Measurements from ENCODE around the gene BMP15.

Gene BMP15

DNA sequence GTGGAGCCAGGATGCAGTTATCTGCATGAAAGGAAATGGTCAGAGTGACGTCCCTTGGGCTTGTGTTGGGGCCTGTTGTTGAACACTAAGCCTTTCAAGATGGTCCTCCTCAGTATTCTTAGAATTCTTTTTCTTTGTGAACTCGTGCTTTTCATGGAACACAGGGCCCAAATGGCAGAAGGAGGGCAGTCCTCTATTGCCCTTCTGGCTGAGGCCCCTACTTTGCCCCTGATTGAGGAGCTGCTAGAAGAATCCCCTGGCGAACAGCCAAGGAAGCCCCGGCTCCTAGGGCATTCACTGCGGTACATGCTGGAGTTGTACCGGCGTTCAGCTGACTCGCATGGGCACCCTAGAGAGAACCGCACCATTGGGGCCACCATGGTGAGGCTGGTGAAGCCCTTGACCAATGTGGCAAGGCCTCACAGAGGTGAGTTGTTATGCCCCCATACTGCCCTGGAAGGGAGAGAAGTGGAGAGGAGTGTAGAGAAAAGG lies at the start of gene BMP15:
BMP15 (plus strand) TSS at position 51 of the 492 bp plus-strand sequence; CDS start at position 100, 49 bp downstream.
- DNase-seq, result no peak

DNA sequence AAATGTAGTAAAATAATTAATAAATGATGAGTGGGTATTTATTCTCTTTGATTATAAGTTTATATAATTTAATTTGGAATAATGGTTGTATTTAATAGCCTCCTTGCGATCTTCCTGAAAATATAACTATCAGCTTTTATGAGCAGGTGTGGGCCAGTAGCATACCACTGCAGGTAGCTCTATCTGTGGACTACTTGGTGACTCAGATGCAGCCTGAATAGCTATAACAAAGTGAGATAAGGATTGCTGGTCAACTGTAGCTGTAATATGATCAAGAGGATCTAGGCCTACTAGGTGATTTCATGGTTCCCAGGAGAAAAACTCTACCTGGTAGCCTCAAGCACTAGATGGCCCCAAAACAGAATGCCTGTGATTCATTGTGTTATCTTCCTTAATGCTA lies 47.1 kb upstream of the BMP15 start:
- no peak for DNase-seq

DNA sequence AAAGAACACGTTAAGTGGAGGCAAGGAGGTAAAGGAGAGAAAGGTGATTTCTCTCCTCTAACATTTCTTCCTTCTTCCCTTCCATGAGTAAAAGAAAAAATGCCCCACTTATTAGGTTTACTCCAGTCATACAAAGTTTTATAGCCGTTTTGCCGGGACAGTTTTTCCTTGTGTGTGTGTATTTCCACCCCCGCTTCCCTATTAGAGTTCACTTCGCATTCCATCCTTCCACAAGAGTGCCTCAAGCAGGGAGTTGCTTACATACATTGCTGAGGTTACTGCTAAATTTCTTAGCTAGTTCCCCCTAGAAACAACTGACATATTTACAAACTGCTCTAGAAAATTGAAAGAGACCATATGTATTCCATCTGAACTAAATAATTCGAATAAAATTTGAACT lies 45.2 kb upstream of the BMP15 start:
- no peak for DNase-seq

DNA sequence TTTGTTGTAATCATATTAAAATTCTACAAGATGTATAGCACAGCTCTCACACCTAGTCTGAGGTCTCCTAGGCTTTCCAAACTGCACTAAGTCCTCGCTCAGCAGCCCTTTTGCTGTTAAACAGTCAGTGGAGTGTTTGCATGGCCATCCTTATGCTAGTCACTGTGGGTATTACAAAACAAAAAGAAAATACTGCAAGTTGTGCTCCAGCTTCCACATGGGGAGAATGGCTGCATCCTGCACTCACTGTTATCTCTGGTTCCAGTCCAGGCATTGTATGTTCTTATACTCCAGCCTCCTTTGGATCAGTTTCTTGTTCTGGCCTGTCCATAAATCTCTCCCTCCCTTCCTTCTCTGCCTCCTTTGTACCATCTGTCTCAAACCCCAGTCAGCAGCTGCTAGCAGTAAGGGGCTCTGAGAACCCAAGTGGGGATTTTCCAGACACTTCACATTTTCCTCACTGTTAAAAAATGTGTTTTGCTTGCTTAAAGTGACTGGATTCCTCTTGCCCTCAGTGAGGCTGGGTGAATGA lies 38.5 kb upstream of the BMP15 start:
- DNase-seq, result no peak

DNA sequence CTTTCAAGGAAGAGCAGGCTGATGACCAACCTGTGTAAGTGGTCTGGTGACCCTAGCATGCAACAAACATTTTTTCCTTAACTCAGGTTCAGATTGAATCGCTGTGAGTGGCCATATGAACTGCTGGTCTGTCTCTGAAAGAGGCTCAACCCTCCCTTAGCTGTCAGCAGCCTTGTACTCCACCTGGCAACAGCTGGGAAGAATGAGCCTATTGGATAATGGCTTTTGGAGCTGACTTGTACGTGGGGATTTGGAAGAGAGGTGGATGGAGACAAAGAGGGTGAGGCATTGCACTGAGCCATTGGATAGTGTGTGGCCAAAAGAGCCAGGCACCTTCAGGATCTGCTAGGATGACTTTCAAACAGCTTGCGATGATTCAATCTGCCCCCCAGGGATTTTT lies 35.7 kb upstream of the BMP15 start:
- no peak for DNase-seq

DNA sequence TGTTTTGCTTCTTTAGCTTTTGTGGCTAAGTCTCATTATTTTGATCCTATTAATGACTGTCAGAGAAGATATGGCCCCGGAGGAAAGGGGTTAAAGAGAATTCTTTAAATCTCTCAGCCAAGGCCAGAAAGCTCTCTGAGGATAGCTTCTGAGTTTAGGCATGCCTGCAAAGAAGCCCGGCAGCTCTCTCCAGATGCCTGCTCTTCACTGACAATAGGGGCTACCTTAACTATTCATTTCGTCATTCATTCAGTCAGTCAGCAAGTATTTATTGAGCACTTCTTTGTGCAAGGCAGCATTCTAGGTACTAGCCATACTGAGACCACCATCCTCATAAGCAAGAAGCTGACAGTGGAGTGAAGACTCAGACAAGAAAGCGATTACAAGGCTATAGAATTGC lies 34.0 kb upstream of the BMP15 start:
- no peak for DNase-seq

DNA sequence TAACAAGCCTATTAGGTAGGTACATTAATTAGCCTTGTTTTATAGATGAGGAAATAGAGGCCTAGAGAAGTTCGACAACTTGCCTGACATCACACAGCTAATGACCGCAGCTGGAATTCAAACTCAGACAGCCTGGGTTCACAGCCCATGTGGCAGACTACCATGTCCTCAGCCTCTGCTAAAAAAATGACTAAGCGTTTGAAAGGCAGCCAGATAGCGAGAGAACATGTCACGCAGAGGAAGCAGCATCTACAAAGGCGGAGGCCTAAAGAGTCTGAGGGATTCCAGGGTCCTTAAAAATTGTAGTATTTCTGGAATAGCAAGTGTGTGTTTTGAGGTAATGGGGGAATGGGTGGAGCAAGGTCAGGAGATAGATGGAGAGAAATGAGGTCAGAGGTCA lies 33.2 kb upstream of the BMP15 start:
- DNase-seq, result no peak

DNA sequence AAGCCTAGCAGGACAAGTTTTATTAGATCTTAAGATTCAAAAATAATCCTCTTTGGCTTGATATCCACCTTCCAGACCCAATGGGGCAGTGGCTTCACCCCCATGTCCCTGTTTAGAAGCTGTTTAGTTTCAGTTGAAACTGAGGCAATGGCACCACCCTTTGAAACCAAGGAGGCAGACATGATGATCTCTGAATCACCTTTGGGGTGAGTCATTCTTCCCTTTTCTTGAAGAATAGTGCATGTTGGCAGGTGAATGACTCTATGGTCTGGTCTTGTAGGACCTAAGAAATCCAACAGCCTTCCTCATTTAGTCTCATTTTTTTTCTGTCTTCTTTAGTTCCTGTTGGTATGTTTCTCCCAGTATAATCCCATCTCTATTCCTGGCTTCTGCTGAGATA lies 29.5 kb upstream of the BMP15 start:
- no peak for DNase-seq

DNA sequence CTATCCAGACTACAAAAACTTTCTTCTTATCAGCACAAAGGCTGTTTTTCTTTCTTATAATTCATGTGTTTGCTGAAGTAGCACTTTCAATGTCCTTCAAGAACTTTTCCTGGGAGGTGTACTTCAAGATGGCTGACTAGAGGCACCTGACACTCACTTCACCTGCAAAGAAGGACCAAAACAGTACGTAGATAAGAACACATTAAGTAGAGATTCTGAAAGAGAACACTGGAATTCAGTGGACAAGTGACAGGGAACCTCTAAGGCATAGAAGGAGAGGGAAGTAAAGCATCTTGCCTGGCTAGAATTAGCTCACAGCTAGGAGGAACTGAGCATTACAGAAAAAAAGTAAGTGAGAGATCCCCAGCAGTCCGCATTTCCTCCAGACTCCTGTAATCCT lies 21.7 kb upstream of the BMP15 start:
- no peak for DNase-seq

DNA sequence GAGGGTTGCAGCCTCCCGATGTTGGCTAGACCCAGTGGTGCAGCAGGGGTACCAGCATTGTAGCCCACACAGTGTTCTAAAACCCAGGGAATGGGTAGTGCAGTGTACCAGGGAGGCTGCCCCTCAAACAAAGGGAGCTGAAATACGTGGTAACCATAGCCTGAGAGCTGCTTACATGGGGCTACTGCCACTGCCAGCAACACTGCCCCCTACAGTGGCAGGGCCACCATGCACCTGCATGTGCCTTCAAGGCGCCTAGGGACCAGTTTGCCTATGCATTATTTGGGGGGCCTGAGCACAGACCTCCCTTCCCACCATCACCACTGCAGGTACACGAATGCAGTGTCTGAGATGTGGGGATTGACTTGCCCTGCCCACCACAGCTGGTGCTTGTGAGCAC lies 21.0 kb upstream of the BMP15 start:
- DNase-seq, result no peak

DNA sequence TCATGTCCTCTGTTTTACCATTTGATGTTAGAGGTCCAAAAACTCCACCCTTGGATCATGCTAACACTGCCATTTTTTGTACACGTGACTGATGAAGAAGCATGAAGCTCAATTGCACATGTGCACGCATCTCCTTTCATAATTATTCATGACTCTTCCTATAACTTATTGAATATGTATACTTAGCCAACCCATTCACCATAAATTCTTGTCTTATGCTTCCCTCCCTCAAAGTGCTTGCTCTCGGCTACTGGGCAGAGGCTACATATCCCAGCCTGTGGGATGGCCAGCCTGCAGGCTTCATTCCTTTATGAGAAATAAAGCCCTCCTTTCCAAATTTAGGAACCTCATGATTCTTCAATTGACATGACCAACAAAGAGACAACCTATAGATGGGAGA lies 17.5 kb upstream of the BMP15 start:
- no peak for DNase-seq

DNA sequence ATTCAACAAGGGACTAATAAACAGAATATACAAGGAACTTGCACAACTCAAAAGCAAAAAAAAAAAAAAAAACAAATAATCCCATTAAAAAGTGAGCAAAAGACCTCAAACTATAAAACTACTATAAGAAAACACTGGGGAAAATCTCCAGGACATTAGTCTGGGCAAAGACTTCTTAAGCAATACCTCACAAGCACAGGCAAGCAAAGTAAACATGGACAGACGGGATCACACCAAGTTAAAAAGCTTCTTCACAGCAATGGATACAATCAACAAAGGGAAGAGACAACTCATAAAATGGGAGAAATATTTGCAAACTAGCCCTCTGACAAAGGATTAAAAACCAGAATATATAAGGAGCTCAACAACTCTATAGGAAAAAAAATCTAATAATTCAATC lies 17.1 kb upstream of the BMP15 start:
- DNase-seq, result no peak

DNA sequence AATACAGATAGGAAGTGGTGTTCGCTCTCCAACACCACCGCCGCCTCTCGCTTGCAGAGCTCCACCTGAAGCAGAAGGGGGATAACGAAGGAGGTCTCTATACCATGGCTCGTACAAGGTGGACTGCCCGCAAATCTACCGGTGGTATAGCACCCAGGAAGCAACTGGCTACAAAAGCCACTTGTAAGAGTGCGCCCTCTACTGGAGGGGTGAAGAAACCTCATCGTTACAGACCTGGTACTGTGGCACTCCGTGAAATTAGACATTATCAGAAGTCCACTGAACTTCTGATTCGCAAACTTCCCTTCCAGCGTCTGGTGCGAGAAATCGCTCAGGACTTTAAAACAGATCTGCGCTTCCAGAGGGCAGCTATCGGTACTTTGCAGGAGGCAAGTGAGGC lies 5.2 kb upstream of the BMP15 start:
- DNase-seq, result peak; percentile 23

DNA sequence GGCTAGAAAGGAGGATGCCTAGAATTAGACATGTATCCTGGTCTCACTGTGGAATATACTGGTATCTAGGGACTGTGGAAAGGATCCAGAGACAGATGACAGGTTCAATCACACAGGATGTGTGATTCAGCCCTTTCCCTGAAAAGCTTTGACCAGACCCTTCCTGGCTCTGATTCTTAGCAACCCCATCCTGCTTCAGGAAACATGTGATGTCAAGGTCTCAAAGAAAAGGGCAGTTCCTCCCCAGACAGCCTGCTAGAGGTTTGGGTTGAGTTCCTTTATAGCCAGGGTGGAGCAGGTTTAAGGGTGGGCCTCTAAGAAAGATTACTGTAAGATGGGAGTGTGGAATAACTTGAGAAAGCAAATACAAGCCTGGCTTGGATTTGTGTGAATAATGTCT lies 3.0 kb downstream of the BMP15 start:
- no peak for DNase-seq

DNA sequence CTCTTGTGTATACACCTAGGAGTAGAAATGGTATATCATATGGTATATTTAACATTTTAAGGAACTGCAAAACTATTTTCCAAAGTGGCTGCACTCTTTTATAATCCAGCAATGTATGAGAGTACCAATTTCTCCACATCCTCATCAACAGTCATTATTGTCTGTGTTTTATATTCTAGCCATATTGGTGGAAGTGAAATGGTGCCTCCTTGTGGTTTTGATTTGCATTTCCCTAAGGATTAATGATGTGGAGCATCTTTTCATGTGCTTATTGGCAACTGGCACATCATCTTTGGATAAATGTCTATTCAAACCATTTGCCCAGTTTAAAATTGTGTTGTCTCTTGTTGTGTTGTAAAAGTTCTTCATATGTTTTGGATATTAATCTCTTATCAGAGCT lies 9.6 kb downstream of the BMP15 start:
- no peak for DNase-seq

DNA sequence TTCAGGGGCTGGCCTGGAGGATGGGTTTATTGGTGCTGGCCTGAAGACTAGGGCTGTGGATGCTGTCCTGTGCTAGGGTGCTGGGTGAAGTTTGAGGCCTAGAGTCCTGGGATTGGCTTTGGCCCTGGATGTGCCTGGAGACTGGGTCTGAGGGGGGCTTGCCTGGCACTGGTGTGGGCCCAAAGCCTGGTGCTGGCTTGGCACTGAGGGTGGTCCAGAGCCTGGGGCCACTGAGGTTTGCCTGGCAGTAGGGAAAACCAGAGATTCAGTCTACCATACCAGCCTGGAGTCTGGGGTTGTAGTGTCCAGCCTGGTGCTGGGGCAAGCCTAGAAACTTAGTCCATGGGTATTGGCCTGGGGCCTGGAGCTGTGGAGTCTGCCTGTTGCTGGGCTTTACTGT lies 16.6 kb downstream of the BMP15 start:
- DNase-seq, result no peak

DNA sequence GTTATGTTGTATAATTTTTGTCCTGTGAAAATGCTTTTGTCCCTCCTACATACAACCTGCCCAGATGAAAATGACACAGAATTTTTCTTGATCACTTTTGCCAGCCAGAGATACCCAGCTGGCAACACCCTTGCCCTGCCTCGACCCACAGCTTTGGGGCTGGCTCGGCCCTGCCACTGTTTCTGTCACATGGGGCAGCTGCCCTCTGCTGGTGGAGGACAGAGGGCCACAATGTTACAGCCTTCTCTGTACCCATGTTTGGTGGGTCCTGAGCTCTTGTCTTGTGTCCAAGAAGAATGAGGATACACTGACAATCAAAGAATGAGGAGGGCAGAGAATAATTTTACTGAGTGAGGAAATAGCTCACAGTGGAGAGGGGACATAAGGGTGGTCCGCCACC lies 31.1 kb downstream of the BMP15 start:
- peak; percentile 21 for DNase-seq

DNA sequence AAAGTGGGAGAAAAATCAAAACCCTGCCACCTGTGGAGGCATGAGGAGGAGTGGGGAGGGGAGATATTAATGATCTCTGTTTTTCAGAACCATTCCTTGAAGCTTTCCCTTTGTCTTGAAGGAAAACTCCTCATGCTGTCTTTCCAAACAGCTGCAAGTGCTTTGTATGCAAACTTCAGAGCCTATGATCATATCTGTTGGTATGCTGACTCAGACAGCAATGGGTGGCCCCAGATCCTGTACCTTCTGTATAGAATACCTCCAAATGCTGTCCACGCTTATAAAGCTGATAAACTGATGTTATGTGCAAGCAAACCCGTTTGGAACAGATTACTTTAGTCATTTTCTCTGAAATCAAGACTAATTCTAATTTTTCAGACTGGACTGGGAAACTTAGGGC lies 31.9 kb downstream of the BMP15 start:
- DNase-seq, result no peak

DNA sequence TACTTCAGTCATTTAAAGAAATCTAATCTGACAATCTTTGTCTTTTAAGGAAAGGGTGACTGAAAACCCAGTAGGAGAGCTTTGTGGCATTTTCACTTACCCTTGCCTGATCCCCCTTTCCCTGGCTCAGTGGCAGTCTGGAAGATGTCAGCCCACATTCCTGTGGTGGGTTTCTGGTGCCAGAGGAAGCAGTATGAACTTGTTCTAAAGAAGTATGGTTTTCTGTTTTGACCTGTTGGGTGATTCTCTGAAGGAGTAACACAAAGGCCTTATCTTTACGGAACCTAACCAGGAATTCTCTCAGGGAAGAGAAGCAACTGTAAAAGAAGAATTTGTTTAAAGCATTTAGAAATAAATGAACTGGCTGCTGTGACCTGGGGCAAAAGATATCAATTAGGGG lies 41.9 kb downstream of the BMP15 start:
- DNase-seq, result no peak

DNA sequence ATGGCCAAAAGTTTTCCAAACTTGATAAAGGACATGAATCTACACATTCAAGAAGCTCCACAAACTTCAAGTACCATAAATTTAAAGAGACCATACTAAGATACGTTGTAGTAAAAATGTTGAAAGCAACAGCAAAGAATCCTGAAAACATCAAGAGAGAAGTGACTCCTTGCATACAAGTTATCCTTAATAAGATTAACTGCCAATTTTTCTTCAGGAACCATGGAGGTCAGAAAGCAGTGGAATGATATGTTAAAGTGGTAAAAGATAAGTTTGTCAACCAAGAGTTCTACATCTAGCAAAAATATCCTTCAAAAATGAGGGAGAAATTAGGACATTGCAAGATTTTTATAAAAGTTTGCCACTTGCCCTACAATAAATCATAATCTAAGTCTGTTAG lies 43.3 kb downstream of the BMP15 start:
- no peak for DNase-seq

DNA sequence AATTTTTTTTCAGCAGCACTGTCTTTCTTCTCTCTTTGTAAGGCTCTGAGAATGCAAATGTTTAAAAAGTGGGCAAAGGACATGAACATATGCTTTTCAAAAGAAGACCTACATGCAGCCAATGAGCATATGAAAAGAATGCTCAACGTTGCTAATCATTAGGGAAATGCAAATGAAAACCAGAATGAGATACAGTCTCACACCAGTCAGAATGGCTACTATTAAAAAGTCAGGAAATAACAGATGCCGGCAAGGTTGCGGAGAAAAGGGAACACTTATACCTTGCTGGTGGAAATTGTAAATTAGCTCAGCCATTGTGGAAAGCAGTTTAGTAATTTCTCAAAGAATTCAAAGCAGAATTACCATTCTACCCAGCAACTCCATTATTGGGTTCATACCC lies 51.6 kb downstream of the BMP15 start:
- no peak for DNase-seq

DNA sequence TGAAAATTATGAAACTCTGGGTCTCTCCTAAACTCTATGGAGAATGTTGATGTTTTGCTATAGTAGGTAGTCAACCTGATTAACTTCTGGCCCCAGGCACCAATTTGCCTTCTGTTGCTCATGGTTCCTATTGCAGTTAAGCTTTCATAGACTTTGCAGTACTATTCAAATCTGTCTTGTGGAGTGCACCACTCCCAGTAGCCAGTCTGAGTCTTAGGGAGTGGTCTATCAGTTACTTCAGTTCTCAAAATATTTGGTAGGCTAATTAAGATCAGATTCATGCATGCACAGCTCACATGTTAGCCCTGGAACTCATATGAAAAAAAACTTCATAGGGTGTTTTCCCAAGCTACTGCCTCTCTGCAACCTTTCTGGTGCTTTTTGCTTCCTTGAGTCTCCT lies 53.3 kb downstream of the BMP15 start:
- no peak for DNase-seq
